HG02943 (cell line): ENCODE measurements around the gene PLAGL2.
"Not testable (repeated sequence)": the region's sequence is repeated elsewhere in the genome, so short reads cannot be mapped to it uniquely, and the experiment has no call there.

Experiments
- ATAC-seq: cut with Tn5 transposase; IDR thresholded peaks from one replicate; pipeline ENCODE4 v1.9.1; 2021; ENCODE audit warnings: mild to moderate bottlenecking, low read depth, moderate library complexity; ENCODE audit not compliant: unreplicated experiment

The PLAGL2 gene

DNA sequence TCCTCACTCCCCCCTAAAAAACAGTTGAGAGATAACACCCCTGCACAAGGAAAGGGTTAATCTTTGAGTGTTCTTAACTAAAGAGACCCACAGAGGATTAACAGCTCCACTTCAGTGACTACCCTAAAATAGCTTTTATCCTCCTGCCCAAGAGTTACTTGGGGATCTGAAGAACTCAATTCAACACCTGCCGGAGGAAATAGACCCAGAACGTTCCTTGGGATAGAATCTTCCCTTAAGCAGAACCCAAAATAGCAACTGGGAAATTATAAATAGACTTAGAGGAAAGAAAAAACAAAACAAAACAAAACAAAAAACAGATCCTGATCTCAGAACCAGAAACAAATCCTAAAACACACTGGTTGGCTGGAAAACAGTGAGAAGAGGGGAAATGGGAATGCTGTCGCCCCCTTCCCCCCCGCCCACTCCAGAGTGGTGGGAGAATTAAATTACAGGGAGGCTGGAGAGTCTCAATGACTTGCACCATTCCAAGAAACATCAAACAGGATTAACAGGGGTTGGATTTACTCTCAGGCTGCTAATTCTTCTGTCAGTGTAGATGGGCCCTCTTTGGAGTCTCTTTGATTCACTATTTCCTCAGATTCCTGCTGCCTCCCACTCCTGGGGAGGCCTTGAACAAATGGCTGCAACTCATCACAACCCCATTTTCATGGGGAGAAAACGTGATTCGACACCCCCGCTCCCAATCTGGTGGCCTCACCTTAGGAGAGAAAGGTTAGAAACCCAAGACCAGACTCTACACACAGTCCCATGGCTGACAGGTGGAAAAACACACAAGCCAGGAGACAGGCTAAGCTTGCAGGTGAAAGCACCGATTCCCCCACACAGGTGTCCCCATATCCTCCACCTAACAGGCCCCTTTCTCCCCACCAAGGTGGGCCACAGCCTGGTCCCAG, 1.4 kb downstream of the PLAGL2 start:
- no peak for ATAC-seq

DNA sequence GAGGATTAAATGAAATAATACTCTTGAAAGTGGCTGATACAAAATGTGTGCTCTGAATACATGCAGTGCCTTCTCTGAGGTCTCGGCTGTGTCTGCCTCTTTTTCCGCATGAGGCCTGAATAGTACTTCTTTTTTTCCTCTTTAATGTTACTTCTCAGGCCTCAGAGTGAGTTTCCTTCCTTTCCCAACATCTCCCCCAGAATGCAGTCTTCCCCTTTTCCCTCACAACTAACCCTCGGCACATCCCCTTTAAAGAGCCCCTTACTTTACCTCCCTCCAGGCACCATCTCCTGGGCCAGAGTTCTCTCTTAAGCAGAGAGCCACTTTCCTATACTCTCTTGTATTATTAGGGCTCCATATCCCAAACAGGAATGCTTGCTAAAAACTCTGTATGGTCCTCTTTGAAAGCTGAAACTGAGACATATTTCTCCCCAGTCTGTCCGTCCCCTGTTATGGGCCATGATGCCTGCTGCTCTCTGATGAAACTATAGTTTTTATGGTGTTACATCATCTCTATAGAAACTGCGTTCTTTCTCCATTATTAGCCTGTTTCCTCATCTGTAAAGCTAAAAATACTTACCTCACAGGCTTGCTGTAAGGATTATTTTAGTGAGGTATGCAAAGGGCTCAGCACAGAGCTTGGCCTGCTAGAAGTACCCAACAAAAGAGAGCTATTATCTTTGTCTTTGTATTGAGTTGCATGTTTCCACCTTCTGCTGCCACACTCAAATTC, 2.3 kb downstream of the PLAGL2 start:
- ATAC-seq, result no peak

DNA sequence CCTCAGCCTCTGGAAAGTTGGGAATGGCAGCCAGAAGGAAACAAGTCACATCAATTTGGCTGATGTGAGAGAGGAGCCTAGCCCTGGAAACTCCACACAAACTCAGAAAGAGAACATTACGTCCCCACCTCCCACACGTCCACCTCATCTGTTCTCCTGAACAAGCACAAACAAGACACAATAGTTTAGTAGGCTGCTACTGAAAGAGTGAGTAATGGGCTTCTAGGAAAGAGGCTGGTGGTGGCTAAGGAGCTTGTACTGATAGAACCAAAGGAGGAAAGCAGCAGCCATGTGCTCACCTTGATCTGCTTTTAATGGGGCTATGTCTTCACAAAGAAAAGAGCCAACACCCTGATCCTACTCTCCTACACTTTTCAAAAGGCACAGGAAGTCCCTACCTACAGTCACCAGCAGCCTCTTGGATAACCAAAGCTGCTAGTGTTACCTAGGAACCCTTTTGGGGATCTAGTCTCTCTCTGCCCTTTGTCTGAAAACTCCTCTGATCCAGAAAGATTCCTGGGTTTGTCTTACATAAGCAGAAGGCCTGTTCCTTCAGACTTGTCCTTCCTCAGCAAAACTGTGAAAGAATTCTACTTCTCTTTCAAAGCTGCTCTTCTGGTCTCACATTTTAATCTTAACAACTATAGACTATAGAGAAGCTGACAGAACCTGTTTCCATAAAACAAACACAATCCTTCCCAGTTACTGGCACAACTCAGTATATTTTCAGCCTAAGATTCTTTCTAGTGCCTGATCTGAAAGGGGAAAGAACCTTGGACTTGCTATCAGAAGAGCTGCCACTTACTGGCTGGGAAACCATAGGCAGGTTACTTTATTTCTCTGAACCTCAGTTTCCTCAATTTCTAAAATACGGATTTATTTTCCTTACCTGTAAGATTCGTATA, 3.1 kb downstream of the PLAGL2 start:
- no peak for ATAC-seq

DNA sequence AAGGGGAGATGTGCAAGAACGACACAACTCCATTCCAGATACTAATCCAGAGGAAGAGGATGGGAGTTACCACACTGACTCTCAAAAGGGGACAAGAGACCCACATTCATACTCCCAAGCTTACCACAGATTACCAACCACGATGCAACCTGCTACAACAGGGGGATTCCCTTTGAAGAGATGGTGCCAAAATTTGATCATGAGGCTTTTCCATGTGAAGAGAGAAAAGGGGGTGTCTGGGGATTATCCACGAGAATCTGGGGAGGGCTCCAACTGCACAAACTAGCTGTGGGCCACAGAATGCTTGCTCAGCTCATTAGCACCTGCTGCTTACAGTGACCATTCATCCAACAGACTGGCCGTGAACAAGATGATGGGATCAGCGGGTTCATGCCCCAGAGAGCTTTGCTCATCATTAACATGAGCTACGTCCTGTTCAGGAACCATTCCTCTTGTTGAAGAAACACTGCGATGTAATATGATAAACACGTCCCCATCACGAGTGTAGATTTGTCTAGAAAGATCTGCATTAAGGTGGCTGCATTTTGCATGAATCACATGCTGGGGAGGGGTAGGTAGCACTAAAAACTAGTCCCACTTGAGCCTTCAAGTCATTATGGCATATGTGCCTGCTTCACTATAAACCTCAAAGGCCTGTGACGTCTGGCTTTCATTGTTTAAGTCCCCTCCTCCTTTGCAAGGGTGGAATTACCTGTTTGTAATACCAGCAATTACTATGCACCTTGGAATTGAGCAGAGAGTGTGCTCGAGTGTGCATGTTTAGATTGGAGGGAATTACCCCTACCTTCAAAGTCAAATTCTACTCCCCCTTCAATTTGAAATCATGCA, 4.0 kb downstream of the PLAGL2 start:
- no peak for ATAC-seq

DNA sequence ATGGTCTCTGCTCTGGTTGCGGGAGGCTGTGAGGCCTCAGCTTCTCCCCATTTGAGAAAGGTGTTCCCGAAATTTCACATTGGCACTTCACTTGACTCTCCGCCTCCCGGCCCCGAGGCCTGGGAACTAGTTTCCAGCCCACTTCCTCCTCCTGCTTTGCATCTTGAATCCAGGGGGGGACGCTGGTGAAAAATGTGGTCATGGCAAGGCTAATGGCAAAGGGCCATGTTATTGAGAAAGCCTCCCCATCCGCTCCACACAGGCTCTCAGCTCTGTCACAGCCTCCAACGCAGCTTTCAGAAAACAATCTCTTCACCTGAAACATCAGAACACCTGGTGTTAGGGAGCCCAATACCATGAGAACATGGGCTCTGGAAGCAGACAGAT, 5.6 kb downstream of the PLAGL2 start:
- no peak for ATAC-seq

DNA sequence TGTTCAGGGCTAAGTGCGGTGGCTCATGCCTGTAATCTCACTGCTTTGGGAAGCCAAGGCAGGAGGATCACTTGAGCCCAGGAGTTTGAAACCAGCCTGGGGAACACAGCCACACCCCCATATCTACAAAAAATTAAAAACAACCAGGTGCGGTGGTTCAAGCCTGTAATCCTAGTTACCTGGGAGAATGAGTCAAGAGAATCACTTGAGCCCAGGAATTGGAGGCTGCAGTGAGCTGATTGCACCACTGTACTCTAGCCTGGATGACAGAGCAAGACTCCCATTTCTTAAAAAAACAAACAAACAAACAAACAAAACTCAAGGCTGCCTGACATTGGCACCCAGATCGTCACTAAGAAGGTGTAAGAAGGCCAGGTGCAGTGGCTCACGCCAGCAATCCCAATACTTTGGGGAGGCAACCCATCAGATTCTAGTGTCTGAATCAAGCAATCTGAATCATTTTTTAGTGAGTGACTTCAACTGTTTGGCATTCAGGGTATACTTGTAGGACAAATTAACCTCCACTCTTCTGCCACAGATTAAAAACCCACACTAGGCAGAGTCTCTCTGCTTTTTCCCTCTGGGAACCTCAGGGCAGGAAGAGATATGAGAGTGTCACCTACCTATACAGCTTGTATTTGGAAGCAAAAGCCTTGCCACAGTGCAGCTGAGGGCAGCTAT, 6.1 kb downstream of the PLAGL2 start:
- no peak for ATAC-seq

DNA sequence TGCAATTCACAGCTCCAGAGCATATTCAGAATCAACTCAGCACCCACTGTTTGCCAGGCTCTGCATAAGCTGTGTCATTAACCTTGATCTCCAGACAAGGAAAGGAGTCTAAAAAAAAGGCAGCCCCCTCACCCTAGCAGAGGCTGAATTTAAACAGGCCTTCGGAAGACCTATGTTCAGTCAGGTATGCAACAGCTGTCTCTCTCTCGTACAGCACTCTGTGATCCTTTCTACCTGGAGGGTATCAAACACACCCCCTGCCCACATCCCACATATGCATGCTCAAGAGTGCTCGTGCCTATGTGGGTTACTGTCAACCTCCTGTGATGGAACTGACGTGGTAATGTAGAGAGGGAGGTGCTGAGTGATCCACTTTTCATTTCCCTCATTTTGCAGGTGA, 8.5 kb downstream of the PLAGL2 start:
- no peak for ATAC-seq

DNA sequence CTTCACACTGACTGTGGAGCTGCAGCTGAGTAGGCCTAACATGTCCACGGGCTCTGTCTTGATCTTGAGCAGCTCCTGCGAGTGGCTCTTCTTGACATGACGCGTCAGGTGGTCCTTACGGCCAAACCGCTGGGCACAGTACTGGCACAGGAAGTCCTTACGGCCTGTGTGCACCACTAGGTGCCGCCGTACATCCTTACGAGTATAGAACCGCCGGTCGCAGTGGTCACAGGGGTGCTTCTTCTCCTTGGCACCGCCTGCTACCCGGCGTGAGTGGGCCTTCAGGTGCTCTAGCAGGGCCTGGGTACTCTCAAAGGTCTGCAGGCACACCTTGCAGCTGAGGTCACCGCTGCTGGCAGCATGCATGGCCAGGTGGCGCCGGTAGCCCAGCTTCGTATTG, 10.4 kb downstream of the PLAGL2 start:
- ATAC-seq, result not testable (repeated sequence)

DNA sequence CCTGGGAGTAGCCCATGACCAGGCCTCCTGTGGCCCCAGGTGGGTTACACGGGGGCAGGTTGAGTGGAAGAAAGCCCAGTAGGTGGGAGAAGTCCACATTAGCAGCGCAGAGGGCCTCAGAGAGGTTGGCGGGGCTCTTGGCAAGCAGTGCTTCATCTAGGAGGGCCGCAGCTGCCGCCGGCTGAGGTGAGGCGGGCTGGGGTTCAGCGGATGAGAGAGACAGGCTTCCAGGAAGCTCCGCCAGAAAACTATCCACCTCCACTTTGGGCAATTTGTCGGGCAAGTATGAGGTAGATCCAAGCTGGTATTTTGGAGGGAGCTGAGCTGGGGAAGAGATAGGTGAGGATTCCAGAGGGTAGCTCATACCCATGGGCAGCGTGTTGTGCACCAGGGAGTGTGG, 10.9 kb downstream of the PLAGL2 start:
- not testable (repeated sequence) for ATAC-seq

DNA sequence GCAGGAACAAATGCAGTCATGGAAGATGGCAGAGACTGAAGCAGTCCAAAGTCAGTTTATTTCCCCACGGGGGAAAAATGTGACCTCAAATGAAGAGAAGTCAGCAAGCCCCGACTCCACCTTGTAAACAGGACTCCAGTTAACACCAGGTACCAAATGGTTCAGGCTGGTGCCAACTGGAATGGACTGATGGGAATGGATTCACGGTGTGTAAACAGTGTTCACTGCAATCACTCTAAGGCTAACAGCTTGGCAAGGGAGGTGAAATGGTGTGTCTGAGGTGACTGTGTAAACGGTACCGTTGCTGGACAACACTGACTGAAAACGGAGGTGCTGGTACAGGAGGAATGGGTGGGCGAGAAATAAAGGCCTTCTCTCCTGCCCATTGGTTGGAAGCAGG, 12.0 kb downstream of the PLAGL2 start:
- ATAC-seq, result no peak

DNA sequence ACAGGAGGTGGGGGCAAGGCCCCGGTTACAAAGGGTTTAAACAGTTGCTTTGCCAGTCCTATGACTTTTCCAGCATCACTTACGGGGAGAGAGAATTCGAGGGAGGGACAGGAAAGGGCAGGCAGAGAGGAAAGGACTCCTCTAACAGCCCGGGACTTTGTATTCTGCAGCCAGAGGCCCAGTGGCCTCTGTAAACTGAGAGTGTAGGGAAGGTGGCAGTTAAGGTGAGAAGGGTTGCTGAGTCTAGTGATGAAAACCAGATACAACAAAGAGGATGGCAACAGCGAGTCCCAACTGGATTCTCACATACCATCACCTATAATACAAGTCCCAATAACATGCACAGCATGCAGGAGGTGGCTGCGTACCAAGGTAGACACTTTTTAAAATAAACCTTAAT, 13.5 kb downstream of the PLAGL2 start:
- ATAC-seq, result no peak

DNA sequence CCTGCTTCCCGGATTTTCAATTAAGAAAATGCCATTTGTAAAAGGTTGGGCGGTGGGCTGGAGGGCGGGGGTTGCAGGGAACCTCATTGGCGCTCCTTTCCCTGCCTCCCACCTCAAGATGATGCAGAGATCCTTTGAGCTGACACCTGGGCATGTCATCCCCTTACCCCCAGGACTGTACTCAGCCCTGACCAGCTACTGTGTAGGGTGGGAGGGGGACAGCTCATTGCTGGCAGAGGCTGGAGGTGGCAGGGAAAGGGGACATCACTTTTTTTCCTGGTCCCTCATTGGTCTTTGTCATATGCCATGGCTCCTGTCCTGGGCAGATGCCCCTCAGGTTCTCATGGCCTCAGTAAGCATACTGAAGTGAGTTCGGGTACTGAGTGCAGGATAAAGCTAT, 14.2 kb downstream of the PLAGL2 start:
- not testable (repeated sequence) for ATAC-seq

DNA sequence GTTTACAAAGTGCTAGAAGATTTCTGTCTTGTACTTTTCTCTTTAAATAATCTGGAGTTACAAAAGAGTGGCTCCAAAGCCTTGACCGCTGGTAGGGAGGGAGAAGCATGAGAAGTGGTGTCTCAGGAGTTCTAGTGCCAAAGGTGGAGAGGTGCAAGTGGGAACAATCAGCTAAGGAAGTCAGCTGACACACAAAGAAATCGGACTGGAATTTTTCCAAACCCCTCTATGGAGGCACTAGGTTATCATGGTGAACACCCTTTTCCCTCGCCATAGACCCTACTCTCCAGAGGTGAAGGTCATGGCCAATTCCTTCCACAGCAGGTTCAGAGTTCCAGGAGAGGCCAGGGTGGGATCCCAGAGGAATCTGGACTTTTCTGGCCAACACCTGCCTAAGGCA, 14.8 kb downstream of the PLAGL2 start:
- no peak for ATAC-seq

DNA sequence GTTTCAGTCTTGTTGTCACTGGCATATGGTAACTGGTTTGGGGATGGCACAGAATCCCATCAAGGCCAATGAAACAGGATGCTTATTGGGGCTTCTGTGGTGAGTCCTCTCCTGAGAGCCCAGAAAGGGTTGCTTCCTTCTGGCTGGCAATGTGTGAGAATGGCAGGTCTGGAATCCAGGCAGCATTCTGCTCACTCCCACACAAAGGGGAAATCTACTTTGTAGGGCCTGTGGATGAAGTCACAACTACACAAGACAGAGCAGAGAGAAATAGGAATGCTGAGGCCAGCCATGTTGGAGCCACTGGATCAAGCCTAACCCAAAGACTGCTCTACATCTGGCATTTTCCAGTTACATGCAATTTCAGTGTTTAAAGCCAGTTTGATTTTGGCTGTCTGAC, 15.7 kb downstream of the PLAGL2 start:
- no peak for ATAC-seq

DNA sequence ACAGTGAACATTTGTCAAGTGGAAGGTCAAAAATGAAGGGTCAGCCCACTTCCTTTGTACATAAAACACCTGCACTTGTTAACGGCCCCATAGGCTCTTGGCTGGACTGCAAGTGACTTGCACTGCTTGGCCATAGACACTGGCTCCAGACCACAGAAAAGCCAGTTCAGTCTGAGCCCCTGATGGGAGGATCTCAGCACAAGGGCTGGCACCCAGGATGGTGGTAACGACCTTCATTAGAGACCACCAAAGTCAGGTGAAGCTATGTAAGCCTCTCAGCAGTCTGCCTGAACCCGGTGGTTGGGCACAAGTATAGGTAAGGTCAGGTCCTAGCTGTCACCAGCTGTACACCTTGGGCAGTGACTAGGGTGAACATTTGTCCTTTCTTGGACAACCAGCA, 16.1 kb downstream of the PLAGL2 start:
- no peak for ATAC-seq

DNA sequence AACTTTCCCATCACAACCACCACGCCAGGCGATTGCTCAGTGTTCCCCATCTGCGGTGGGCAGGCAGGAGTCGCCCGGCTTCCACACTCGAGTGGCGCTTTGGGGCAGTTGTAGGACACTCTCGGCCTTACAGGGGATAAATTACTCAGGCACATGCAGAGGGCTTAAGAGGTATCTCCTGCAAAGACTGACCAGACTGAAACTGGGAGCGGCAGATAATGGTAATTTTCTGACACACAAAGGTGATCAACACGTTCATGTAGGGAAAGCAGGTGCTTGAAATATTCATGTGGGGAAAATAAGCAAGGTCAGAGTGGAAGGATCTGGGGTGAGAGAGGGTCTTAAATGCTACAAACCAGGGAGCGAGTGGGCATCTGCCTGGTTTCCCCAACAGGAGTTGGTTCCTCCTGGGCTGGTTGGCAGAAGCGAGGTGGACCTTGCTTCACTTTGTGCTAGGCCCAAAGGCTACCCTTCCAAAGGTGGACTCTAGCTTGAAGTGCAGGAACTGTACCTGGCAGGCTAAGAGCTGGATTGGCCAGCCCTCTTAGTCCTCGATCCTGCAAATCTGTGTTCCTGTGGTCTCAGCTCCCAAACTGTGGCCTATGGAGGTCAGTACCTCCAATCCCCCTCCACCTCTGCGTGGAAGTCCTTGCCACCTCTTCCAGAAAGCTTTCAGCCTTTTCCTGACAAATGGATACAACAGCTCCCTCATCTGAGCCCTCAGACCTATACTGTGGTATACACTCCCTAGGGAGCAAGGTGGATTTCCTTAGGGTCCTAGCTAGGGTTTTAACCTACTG, 16.7 kb downstream of the PLAGL2 start:
- no peak for ATAC-seq

DNA sequence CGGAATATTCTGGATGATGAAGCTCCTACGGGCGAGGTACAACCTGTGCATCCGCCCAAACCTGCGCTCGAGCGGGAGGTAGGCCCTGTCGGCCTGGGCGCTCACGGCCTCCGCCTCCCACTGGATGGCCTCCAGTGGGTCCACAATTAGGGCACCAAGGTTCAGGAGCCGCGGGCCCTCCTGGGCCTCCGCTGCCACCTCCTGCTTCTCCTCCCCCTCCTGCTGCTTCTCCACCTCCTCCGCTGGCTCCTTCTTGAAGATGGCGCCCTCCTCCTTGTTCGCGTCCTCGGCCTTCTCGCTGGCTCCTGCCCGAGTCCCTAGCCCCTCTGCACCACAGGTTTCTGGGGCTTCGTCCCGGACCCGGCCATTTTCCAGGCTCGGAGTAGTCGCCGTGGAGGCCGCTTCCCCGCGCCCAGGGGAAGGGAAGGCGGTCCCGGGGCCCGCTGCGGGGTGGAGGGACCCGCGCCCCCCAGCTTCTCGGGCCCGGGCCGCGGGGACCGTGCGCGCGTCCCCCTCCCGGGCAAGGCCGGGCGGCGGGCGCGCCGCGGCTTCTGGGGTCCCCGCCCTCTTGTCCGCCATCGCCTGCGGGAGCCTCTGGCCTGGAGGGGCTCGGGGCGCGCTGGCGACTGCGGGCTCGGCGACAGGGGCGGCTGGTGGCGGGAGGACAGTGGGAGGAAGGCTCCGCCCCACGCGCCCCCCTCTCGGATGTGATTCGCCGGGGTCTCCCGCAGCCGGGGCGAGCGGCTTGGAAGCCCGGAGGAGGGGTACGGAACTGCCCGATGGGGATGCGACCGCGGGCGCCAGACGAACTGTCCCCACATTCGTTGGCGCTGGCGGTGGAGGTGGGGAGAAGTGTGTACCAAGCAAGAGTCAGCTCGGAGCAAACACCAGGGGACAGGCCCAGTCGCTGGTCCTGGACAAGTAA, 17.6 kb downstream of the PLAGL2 start:
- no peak for ATAC-seq

DNA sequence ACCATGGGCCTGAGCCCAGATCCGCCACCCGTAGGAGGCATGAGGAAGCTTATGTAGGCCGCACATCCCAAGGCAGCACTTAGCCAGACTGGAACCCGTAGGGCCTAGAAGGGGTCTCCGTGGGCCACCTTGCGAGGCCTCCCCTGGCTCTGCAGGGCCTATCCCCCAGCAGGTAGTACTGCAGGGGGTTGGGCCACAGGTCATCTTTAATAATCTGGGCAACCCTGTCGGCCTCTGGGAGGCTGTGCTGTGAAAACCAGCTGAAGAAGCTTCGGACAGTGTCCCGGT, 18.5 kb downstream of the PLAGL2 start:
- no peak for ATAC-seq
